T-helper 1 cell treated with Interleukin-12 subunit alpha and Interleukin-12 subunit beta and Interleukin-4 antibody, amounts not matched to agents 30 μg/mL and 1 μg/mL, for 36 hours (primary cell): ENCODE measurements around the gene FAM209B.
"Not testable (repeated sequence)": the region's sequence is repeated elsewhere in the genome, so short reads cannot be mapped to it uniquely, and the experiment has no call there.

Experiments used
- H3K27ac Mint-ChIP-seq: one replicate; pipeline ENCODE4 v1.8.0; 2021; ENCODE audit warnings: mild to moderate bottlenecking, mixed read lengths
- H3K27me3 Mint-ChIP-seq: one replicate; pipeline ENCODE4 v1.8.0; 2021; ENCODE audit warnings: low read depth, mixed read lengths
- H3K36me3 Mint-ChIP-seq: one replicate; pipeline ENCODE4 v1.8.0; 2021; ENCODE audit warnings: low read depth, mixed read lengths
- H3K4me1 Mint-ChIP-seq: one replicate; pipeline ENCODE4 v1.8.0; 2021; ENCODE audit warnings: low read depth, mixed read lengths
- H3K4me3 Mint-ChIP-seq: one replicate; pipeline ENCODE4 v1.8.0; 2021; ENCODE audit warnings: mild to moderate bottlenecking, moderate library complexity, mixed read lengths
- H3K9me3 Mint-ChIP-seq: one replicate; pipeline ENCODE4 v1.8.0; 2021; ENCODE audit warnings: mixed read lengths

FAM209B gene

GRCh38 chr20:56532946-56533345 lies at the start of gene FAM209B:
Gene FAM209B (plus strand): TSS chr20:56533246. CDS start chr20:56533342, 96 bp downstream.
- not testable (repeated sequence) for H3K4me1 Mint-ChIP-seq, H3K9me3 Mint-ChIP-seq, H3K27ac Mint-ChIP-seq

GRCh38 chr20:56483970-56484369 lies 49.1 kb upstream of the FAM209B start:
- peaks cover 52% of the 10 kb centered on the region for H3K36me3 Mint-ChIP-seq

More at GRCh38 chr20:56532946-56533345, at the start of gene FAM209B:
- not testable (repeated sequence) for H3K4me3 Mint-ChIP-seq, H3K36me3 Mint-ChIP-seq, H3K27me3 Mint-ChIP-seq

GRCh38 chr20:56487216-56487615 lies 45.8 kb upstream of the FAM209B start:
- Mint-ChIP-seq H3K36me3 (peaks cover 38% of the 10 kb centered on the region), H3K27ac (no peak overlapping the region), H3K9me3 (no peaks in the 10 kb centered on the region), H3K4me3 (no peak overlapping the region), H3K4me1 (peaks cover 27% of the 10 kb centered on the region), H3K27me3 (no peaks in the 10 kb centered on the region)

More at GRCh38 chr20:56483970-56484369, 49.1 kb upstream of the FAM209B start:
- Mint-ChIP-seq H3K27me3 (no peaks in the 10 kb centered on the region), H3K4me1 (peaks cover 35% of the 10 kb centered on the region), H3K9me3 (no peaks in the 10 kb centered on the region), H3K27ac (peak overlapping the region; percentile 70), H3K4me3 (peak overlapping the region; percentile 56)

- no peak overlapping the region for H3K27ac Mint-ChIP-seq
- no peaks in the 10 kb centered on the region for H3K9me3 Mint-ChIP-seq
- H3K36me3 Mint-ChIP-seq, result peaks cover 38% of the 10 kb centered on the region
- peaks cover 20% of the 10 kb centered on the region for H3K4me1 Mint-ChIP-seq
- H3K4me3 Mint-ChIP-seq, result no peak overlapping the region
- no peaks in the 10 kb centered on the region for H3K27me3 Mint-ChIP-seq
Measured at GRCh38 chr20:56488566-56488965, 44.5 kb upstream of the FAM209B start.

GRCh38 chr20:56501116-56501515 lies 31.9 kb upstream of the FAM209B start:
- Mint-ChIP-seq H3K36me3 (peaks cover 22% of the 10 kb centered on the region), H3K4me1 (peaks cover 13% of the 10 kb centered on the region), H3K9me3 (peaks cover 5% of the 10 kb centered on the region), H3K27ac (no peak overlapping the region), H3K4me3 (no peak overlapping the region), H3K27me3 (no peaks in the 10 kb centered on the region)

- Mint-ChIP-seq H3K27me3 (no peaks in the 10 kb centered on the region), H3K27ac (no peak overlapping the region), H3K36me3 (peaks cover 11% of the 10 kb centered on the region), H3K4me1 (peaks cover 14% of the 10 kb centered on the region), H3K4me3 (no peak overlapping the region), H3K9me3 (no peaks in the 10 kb centered on the region)
Measured at GRCh38 chr20:56503916-56504315, 29.1 kb upstream of the FAM209B start.

GRCh38 chr20:56504373-56505005 lies 28.6 kb upstream of the FAM209B start:
- Mint-ChIP-seq H3K36me3 (peaks cover 12% of the 10 kb centered on the region), H3K9me3 (no peaks in the 10 kb centered on the region), H3K4me3 (no peak overlapping the region), H3K27ac (no peak overlapping the region), H3K4me1 (peaks cover 14% of the 10 kb centered on the region), H3K27me3 (no peaks in the 10 kb centered on the region)

- Mint-ChIP-seq H3K9me3 (no peaks in the 10 kb centered on the region), H3K36me3 (peaks cover 12% of the 10 kb centered on the region)
Measured at GRCh38 chr20:56506103-56506502, 26.9 kb upstream of the FAM209B start.

GRCh38 chr20:56511926-56512325 lies 21.1 kb upstream of the FAM209B start:
- Mint-ChIP-seq H3K36me3 (peaks cover 19% of the 10 kb centered on the region), H3K27ac (no peak overlapping the region), H3K4me1 (peaks cover 2% of the 10 kb centered on the region), H3K27me3 (no peaks in the 10 kb centered on the region), H3K9me3 (no peaks in the 10 kb centered on the region), H3K4me3 (no peak overlapping the region)

More at GRCh38 chr20:56506103-56506502, 26.9 kb upstream of the FAM209B start:
- peaks cover 16% of the 10 kb centered on the region for H3K4me1 Mint-ChIP-seq
- no peaks in the 10 kb centered on the region for H3K27me3 Mint-ChIP-seq
- H3K4me3 Mint-ChIP-seq, result no peak overlapping the region
- no peak overlapping the region for H3K27ac Mint-ChIP-seq

- no peaks in the 10 kb centered on the region for H3K9me3 Mint-ChIP-seq
- H3K27me3 Mint-ChIP-seq, result no peaks in the 10 kb centered on the region
- H3K36me3 Mint-ChIP-seq, result peaks cover 28% of the 10 kb centered on the region
- H3K4me1 Mint-ChIP-seq, result peaks cover 2% of the 10 kb centered on the region
- H3K27ac Mint-ChIP-seq, result no peak overlapping the region
- no peak overlapping the region for H3K4me3 Mint-ChIP-seq
Measured at GRCh38 chr20:56513161-56514150, 19.6 kb upstream of the FAM209B start.

GRCh38 chr20:56516631-56517030 lies 16.4 kb upstream of the FAM209B start:
- H3K4me3 Mint-ChIP-seq, result no peak overlapping the region
- H3K27ac Mint-ChIP-seq, result no peak overlapping the region
- no peaks in the 10 kb centered on the region for H3K27me3 Mint-ChIP-seq
- peaks cover 57% of the 10 kb centered on the region for H3K36me3 Mint-ChIP-seq
- no peaks in the 10 kb centered on the region for H3K4me1 Mint-ChIP-seq
- H3K9me3 Mint-ChIP-seq, result peaks cover 20% of the 10 kb centered on the region

GRCh38 chr20:56517211-56517610 lies 15.8 kb upstream of the FAM209B start:
- Mint-ChIP-seq H3K36me3 (peaks cover 60% of the 10 kb centered on the region), H3K27me3 (no peaks in the 10 kb centered on the region), H3K9me3 (peaks cover 20% of the 10 kb centered on the region), H3K4me1 (no peaks in the 10 kb centered on the region), H3K4me3 (no peak overlapping the region), H3K27ac (no peak overlapping the region)

- Mint-ChIP-seq H3K4me3 (no peak overlapping the region), H3K9me3 (peaks cover 20% of the 10 kb centered on the region), H3K36me3 (peaks cover 60% of the 10 kb centered on the region), H3K27ac (no peak overlapping the region), H3K4me1 (no peaks in the 10 kb centered on the region), H3K27me3 (no peaks in the 10 kb centered on the region)
Measured at GRCh38 chr20:56517641-56518040, 15.4 kb upstream of the FAM209B start.

- Mint-ChIP-seq H3K27me3 (no peaks in the 10 kb centered on the region), H3K36me3 (peaks cover 61% of the 10 kb centered on the region), H3K9me3 (peaks cover 20% of the 10 kb centered on the region), H3K27ac (no peak overlapping the region), H3K4me3 (no peak overlapping the region), H3K4me1 (peaks cover 1% of the 10 kb centered on the region)
Measured at GRCh38 chr20:56518126-56518525, 14.9 kb upstream of the FAM209B start.
